Thyroid gland (tissue), 4 donors: Measurements from ENCODE around the gene CD96.

Experiments used
- CTCF ChIP-seq, 6 experiments: fragments of 200-600 bp in 3 of 6; fragments of 450-650 bp in 3 of 6; sonication (generic) in 3 of 6; IDR thresholded peaks; one replicate each; pipeline ENCODE4 v1.5.1; 2016 to 2019; ENCODE audit warnings: antibody characterized with exemption in 6 of 6, mild to moderate bottlenecking in 2 of 6, inconsistent platforms in 1 of 6, moderate library complexity in 1 of 6
- POLR2A ChIP-seq, 2 donors: fragments of 450-650 bp; IDR thresholded peaks; one replicate each; pipeline ENCODE4 v1.6.1; 2017; ENCODE audit warnings: antibody characterized with exemption in 2 of 2, mild to moderate bottlenecking in 2 of 2, moderate library complexity in 1 of 2

- no peak for TF ChIP-seq CTCF (IDR thresholded peaks at IDR 0.05)
- no peak for TF ChIP-seq POLR2A (IDR thresholded peaks at IDR 0.05)
Observed at GRCh38 chr3:111519178-111519855, 22.7 kb upstream of the CD96 start.
